B cell (primary cell): Measurements from ENCODE around the gene NKX6-2.

ENCODE experiments used
- EZH2 ChIP-seq: IDR thresholded peaks from 2 replicates; pipeline ENCODE4 v1.6.1; 2012; ENCODE audit warnings: borderline replicate concordance, low read depth, mild to moderate bottlenecking, moderate library complexity, low read length; ENCODE audit not compliant: insufficient read depth, poor library complexity, severe bottlenecking
- TF ChIP-seq, protein P1 (sequence below): fragments of 200-600 bp; IDR thresholded peaks from one replicate; pipeline ENCODE4 v1.8.0; 2022; ENCODE audit warnings: antibody characterized with exemption, mild to moderate bottlenecking

DNA sequence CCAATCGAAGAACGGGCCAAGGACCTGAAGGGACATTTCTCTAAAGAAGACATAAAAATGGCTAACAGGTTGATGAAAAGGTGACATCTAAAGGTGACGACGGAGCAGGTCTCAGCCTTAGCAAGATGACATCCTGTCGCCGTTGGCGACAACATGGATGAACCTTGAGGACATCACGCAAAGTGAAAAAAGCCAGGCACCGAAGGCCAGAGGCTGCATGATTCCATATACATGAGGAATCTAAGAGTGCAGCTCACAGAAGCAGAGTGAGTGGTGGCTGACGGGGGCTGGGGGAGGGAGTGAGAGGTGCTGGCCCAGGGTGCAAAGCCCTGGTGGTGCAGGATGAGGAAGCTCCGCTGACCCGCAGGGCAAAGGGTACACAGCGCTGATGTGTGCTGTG is 34.1 kb upstream of the NKX6-2 start:
- TF ChIP-seq, protein P1, sequence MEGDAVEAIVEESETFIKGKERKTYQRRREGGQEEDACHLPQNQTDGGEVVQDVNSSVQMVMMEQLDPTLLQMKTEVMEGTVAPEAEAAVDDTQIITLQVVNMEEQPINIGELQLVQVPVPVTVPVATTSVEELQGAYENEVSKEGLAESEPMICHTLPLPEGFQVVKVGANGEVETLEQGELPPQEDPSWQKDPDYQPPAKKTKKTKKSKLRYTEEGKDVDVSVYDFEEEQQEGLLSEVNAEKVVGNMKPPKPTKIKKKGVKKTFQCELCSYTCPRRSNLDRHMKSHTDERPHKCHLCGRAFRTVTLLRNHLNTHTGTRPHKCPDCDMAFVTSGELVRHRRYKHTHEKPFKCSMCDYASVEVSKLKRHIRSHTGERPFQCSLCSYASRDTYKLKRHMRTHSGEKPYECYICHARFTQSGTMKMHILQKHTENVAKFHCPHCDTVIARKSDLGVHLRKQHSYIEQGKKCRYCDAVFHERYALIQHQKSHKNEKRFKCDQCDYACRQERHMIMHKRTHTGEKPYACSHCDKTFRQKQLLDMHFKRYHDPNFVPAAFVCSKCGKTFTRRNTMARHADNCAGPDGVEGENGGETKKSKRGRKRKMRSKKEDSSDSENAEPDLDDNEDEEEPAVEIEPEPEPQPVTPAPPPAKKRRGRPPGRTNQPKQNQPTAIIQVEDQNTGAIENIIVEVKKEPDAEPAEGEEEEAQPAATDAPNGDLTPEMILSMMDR = no peak
- no peak for TF ChIP-seq EZH2
